ENCODE measurements around the gene SND1.

Gene SND1

GRCh38 chr7:128017862-128018845 lies 366.2 kb downstream of the SND1 start:
- DNase-seq (ENCODE audit: low read depth in 2 of 2) = no peak

- no peak for DNase-seq (ENCODE audit: low read depth in 2 of 2)
These were observed 367.3 kb downstream of the SND1 start for GRCh38 chr7:128019288-128019687.

GRCh38 chr7:128020159-128020558 lies 368.2 kb downstream of the SND1 start:
- no peak for DNase-seq (ENCODE audit: low read depth in 2 of 2)

GRCh38 chr7:128021366-128021765 lies 369.4 kb downstream of the SND1 start:
- DNase-seq (ENCODE audit: low read depth in 2 of 2) = no peak

- peak; percentile 42 to 43 for DNase-seq (ENCODE audit: low read depth in 2 of 2)
These were observed 370.9 kb downstream of the SND1 start for GRCh38 chr7:128022631-128023532.

- DNase-seq (ENCODE audit: low read depth in 2 of 2) = no peak
These were observed 372.2 kb downstream of the SND1 start for GRCh38 chr7:128024151-128024550.

GRCh38 chr7:128025380-128025779 lies 373.4 kb downstream of the SND1 start:
- peak; percentile 20 to 29 for DNase-seq (ENCODE audit: low read depth in 2 of 2)

GRCh38 chr7:128025819-128026218 lies 373.8 kb downstream of the SND1 start:
- no peak for DNase-seq (ENCODE audit: low read depth in 2 of 2)

GRCh38 chr7:128026551-128026950 lies 374.6 kb downstream of the SND1 start:
- no peak for DNase-seq (ENCODE audit: low read depth in 2 of 2)

- no peak for DNase-seq (ENCODE audit: low read depth in 2 of 2)
These were observed 375.5 kb downstream of the SND1 start for GRCh38 chr7:128027485-128027980.

- no peak for DNase-seq (ENCODE audit: low read depth in 2 of 2)
These were observed 377.5 kb downstream of the SND1 start for GRCh38 chr7:128029405-128029995.

- no peak for DNase-seq (ENCODE audit: low read depth in 2 of 2)
These were observed 378.3 kb downstream of the SND1 start for GRCh38 chr7:128030263-128030653.

GRCh38 chr7:128030654-128031611 lies 378.9 kb downstream of the SND1 start, which contains the start of gene LRRC4:
LRRC4 (minus strand) TSS chr7:128031437; CDS start chr7:128030640, 797 bp downstream.
- no peak for DNase-seq (ENCODE audit: low read depth in 2 of 2)

- peak; percentile 75 to 77 for DNase-seq (ENCODE audit: low read depth in 2 of 2)
These were observed 380.1 kb downstream of the SND1 start for GRCh38 chr7:128031901-128032604.

GRCh38 chr7:128032605-128033235 lies 380.7 kb downstream of the SND1 start:
- DNase-seq (ENCODE audit: low read depth in 2 of 2) = no peak

GRCh38 chr7:128033246-128033645 lies 381.3 kb downstream of the SND1 start:
- DNase-seq (ENCODE audit: low read depth in 2 of 2) = no peak

- no peak for DNase-seq (ENCODE audit: low read depth in 2 of 2)
These were observed 382.8 kb downstream of the SND1 start for GRCh38 chr7:128034825-128035224.

- DNase-seq (ENCODE audit: low read depth in 2 of 2) = no peak
These were observed 383.7 kb downstream of the SND1 start for GRCh38 chr7:128035712-128036111.

GRCh38 chr7:128036226-128036940 lies 384.4 kb downstream of the SND1 start:
- DNase-seq (ENCODE audit: low read depth in 2 of 2) = no peak

Data from fibroblast of skin of left quadriceps (primary cell).